DOHH2 (cell line): ENCODE measurements around the gene CRBN.

Experiments used
- CTCF ChIP-seq: fragments of 200-600 bp; sonication (generic); IDR thresholded peaks from one replicate; pipeline ENCODE4 v1.5.1; 2014; ENCODE audit warnings: antibody characterized with exemption, mild to moderate bottlenecking, low read depth, low read length; ENCODE audit not compliant: poor library complexity, severe bottlenecking
- EZH2phosphoT487 ChIP-seq: fragments of 200-600 bp; sonication (generic); IDR thresholded peaks from 2 replicates; pipeline ENCODE4 v1.6.1; 2017; ENCODE audit warnings: borderline replicate concordance, mild to moderate bottlenecking, antibody characterized with exemption, low read length, moderate library complexity, mixed read lengths

GRCh38 chr3:3189961-3190360, 10.5 kb upstream of the CRBN start:
- TF ChIP-seq EZH2phosphoT487 (no peak), CTCF (no peak)
